OCI-LY1 (cell line): Measurements from ENCODE around the gene COL19A1.

ENCODE experiments used
- EZH2 ChIP-seq: fragments of 200-600 bp; sonication (generic), shearing (Covaris generic); IDR thresholded peaks from 2 replicates; pipeline ENCODE4 v1.8.0; 2017; ENCODE audit warnings: borderline replicate concordance, mixed run types, mild to moderate bottlenecking, antibody characterized with exemption, low read length, moderate library complexity, mixed read lengths
- TF ChIP-seq, protein P1 (sequence below): fragments of 200-600 bp; sonication (generic), shearing (Covaris generic); IDR thresholded peaks from 2 replicates; pipeline ENCODE4 v1.5.1; 2017; ENCODE audit warnings: mild to moderate bottlenecking, antibody characterized with exemption, low read length, moderate library complexity, mixed read lengths

DNA sequence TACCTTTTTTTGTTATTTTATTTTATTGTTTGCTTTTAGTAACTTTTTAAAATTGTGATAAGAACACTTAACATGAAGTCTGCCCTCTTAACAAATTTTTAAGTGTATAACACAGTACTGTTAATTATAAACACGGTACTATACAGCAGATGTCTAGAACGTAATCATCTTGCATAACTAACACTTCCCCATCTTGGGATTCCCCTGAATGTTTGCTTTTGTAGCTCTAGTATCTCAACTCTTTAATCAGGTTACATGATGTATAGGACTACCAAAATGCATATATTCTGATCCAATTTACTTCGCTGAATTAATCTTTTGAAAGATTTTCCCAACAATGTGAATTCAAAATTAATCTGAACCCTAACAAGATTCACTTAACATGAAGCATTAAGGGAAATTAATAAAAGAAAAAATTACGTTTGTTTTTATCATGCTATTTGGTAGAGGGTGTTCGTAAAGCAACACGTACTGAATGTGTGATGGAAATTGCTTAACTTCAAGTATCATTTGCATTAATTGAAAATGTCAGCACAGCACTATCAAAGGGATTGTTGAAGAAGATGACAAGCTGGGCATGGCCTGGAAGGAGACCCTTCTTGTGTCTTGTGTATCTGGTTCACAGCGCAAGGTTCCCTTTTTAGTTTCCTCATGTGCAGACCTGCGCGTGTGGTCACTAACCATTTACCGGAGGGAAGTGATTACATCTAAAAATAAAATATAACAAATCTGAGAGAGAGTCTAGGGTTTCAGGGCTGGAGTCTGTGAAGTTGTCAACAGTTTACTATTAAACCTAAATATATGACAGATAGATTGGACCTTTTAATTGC lies 15.2 kb downstream of the COL19A1 start:
- TF ChIP-seq, protein P1, sequence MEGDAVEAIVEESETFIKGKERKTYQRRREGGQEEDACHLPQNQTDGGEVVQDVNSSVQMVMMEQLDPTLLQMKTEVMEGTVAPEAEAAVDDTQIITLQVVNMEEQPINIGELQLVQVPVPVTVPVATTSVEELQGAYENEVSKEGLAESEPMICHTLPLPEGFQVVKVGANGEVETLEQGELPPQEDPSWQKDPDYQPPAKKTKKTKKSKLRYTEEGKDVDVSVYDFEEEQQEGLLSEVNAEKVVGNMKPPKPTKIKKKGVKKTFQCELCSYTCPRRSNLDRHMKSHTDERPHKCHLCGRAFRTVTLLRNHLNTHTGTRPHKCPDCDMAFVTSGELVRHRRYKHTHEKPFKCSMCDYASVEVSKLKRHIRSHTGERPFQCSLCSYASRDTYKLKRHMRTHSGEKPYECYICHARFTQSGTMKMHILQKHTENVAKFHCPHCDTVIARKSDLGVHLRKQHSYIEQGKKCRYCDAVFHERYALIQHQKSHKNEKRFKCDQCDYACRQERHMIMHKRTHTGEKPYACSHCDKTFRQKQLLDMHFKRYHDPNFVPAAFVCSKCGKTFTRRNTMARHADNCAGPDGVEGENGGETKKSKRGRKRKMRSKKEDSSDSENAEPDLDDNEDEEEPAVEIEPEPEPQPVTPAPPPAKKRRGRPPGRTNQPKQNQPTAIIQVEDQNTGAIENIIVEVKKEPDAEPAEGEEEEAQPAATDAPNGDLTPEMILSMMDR = no peak
- TF ChIP-seq EZH2 = no peak
